IPS DF 4.7 (cell line): ENCODE data around the gene DAAM1.

Experiments
- DNase-seq: peaks from one replicate; pipeline ENCODE4 v3.0.0-alpha.2; 2013; ENCODE audit warnings: low spot score; ENCODE audit errors: extremely low read depth

Gene DAAM1

DNA sequence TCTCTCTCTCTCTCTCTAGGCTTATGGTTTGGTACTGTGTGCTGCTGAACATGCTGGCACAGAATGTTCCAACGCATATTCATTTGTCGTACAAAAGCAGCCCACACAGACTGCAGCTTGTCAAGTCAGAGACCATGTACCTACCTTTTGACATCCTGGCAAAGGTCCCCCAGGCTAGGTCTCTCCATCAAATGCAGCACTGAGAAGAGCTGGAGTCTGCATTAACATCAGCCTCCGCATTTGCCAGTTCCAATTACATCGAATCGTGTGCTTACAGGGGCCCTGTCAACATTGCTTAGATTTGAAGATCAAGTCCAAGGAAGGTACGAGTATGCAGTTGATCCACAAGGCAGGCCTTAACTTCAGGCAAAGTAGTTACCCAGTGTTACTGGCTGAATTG, 228.8 kb downstream of the DAAM1 start:
- no peak for DNase-seq

DNA sequence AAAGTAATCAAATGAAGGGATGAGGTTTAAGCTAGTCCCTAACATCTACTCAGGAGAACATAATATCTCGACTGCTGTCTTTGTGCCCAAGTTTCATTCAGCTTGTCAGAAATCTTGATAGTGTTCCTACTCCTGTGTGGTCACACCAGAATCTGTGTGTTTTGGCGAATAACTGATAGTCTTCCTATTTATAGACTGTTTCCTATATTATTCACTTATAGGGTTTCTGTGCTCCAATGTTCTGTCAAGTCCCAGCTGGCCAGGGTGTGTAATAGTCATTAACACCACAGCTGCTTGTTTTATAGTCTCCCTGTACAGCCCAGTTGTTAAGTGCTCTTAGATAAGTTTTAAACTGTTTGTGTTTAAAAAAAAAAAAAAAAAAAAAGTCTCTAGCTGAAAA, 230.8 kb downstream of the DAAM1 start:
- no peak for DNase-seq
